K562 (cell line): ENCODE measurements around the gene A4GALT.

Source experiments
- CC2D1A ChIP-seq: fragments of 450-650 bp; IDR thresholded peaks from 2 replicates; pipeline ENCODE4 v1.6.1; 2017; ENCODE audit warnings: mild to moderate bottlenecking
- HDAC8 ChIP-seq: fragments of 450-650 bp; IDR thresholded peaks from 2 replicates; pipeline ENCODE4 v1.6.1; 2016; ENCODE audit warnings: mild to moderate bottlenecking, missing genetic modification characterization, moderate library complexity, missing compliant biosample characterization
- HOMEZ ChIP-seq: fragments of 250-450 bp; sonication (Bioruptor Pico); IDR thresholded peaks from 2 replicates; pipeline ENCODE4 v1.4.0; 2020; ENCODE audit warnings: mild to moderate bottlenecking, moderate library complexity
- JUNB ChIP-seq: fragments of 450-650 bp; formaldehyde crosslinking; conservative IDR thresholded peaks from 2 replicates; pipeline ENCODE4 v1.4.0; 2020; ENCODE audit warnings: mild to moderate bottlenecking
- MAZ ChIP-seq, 2 experiments: fragments of 450-650 bp in 1 of 2; sonication (generic) in 1 of 2; formaldehyde crosslinking; IDR thresholded peaks in 1 of 2; conservative IDR thresholded peaks in 1 of 2; 2 replicates each; pipeline versions ENCODE4 v1.4.0 to v1.5.0; 2020; ENCODE audit warnings: mild to moderate bottlenecking in 1 of 2, missing genetic modification reagents in 1 of 2
- POLR2AphosphoS5 ChIP-seq: IDR thresholded peaks from 2 replicates; pipeline ENCODE4 v1.6.1; 2011; ENCODE audit warnings: mild to moderate bottlenecking, low read depth, low read length, moderate library complexity; ENCODE audit not compliant: control insufficient read depth, insufficient read depth
- RBFOX2 ChIP-seq: fragments of 200-400 bp; formaldehyde crosslinking; IDR thresholded peaks from 2 replicates; pipeline ENCODE4 v1.6.1; 2017; ENCODE audit warnings: low read depth, mild to moderate bottlenecking, low read length, moderate library complexity
- RUNX1 ChIP-seq: sonication (generic); IDR thresholded peaks from 2 replicates; pipeline ENCODE4 v1.6.1; 2016; ENCODE audit warnings: antibody characterized with exemption, low read depth
- SRSF3 ChIP-seq: fragments of 200-400 bp; formaldehyde crosslinking; IDR thresholded peaks from 2 replicates; pipeline ENCODE4 v1.6.1; 2016; ENCODE audit warnings: mild to moderate bottlenecking, low read length, moderate library complexity; ENCODE audit not compliant: insufficient read depth
- THRA ChIP-seq: fragments of 450-650 bp; IDR thresholded peaks from 2 replicates; pipeline ENCODE4 v1.6.1; 2017; ENCODE audit warnings: mild to moderate bottlenecking, moderate library complexity
- ZKSCAN1 ChIP-seq: fragments of 150-350 bp; IDR thresholded peaks from 2 replicates; pipeline ENCODE4 v1.6.1; 2016; ENCODE audit warnings: low read depth, low read length
- ZNF121 ChIP-seq: sonication (generic); formaldehyde crosslinking; conservative IDR thresholded peaks from 2 replicates; pipeline ENCODE4 v1.8.0; 2022; ENCODE audit warnings: missing genetic modification reagents
- TF ChIP-seq, protein P1 (sequence below): sonication (generic); formaldehyde crosslinking; IDR thresholded peaks from 2 replicates; pipeline ENCODE4 v1.8.1; 2023; ENCODE audit warnings: mild to moderate bottlenecking, missing genetic modification reagents, moderate library complexity

DNA sequence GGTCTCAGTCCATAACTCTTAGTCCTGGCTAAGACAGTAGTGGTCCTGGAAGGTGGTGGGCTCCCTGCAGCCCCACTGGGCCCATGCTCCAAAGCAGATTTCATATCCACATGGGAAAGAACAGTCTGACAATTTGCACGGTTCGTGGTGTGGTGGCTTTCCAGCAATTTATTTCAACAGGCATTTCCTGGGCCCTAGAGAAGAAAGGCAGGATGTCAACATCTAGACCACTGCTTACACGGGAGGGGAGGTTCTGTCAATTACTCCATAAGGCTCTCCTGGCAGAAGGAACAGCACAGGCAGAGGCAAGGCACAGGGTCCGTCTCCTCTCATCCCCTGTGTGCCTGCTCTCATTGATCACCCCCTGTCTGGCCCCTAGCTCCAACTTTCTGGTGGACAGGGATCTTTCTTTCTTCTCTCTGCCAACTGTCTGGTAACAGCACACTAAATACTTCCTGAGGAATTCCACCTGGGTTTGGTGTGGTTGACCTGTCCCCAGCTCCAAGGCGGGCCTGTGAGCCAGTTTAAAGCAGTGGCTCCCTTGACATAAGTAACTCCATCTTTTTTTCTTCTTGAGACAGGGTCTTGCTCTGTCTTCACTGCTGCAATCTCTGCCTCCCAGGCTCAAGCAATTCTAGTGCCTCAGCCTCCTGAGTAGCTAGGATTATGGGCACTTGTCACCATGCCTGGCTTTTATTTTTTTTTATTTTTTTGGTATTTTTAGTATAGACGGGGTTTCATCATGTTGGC lies 5.1 kb upstream of the A4GALT start:
- TF ChIP-seq CC2D1A: no peak
- TF ChIP-seq, protein P1, sequence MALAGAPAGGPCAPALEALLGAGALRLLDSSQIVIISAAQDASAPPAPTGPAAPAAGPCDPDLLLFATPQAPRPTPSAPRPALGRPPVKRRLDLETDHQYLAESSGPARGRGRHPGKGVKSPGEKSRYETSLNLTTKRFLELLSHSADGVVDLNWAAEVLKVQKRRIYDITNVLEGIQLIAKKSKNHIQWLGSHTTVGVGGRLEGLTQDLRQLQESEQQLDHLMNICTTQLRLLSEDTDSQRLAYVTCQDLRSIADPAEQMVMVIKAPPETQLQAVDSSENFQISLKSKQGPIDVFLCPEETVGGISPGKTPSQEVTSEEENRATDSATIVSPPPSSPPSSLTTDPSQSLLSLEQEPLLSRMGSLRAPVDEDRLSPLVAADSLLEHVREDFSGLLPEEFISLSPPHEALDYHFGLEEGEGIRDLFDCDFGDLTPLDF (CRISPR knock-in tag): no peak
- no peak for TF ChIP-seq RBFOX2
- TF ChIP-seq RUNX1: no peak
- TF ChIP-seq JUNB (CRISPR knock-in tag): no peak
- TF ChIP-seq POLR2AphosphoS5: no peak
- TF ChIP-seq THRA: no peak
- no peak for TF ChIP-seq SRSF3
- TF ChIP-seq ZNF121: no peak
- no peak for TF ChIP-seq ZKSCAN1
- no peak for TF ChIP-seq HDAC8 (tag)
- TF ChIP-seq MAZ (CRISPR knock-in tag; conservative IDR thresholded peaks at IDR 0.05 in 1 of 2, IDR thresholded peaks at IDR 0.05 in 1 of 2): no peak
- no peak for TF ChIP-seq HOMEZ (CRISPR knock-in tag)
